ENCODE results near the gene CLN6. TPM values are rescaled to one million over a fixed set of nuclear protein-coding genes. Genes with fewer than 3 reads are reported as not detected.

The CLN6 gene
- total RNA-seq, result 45.3 TPM

DNA sequence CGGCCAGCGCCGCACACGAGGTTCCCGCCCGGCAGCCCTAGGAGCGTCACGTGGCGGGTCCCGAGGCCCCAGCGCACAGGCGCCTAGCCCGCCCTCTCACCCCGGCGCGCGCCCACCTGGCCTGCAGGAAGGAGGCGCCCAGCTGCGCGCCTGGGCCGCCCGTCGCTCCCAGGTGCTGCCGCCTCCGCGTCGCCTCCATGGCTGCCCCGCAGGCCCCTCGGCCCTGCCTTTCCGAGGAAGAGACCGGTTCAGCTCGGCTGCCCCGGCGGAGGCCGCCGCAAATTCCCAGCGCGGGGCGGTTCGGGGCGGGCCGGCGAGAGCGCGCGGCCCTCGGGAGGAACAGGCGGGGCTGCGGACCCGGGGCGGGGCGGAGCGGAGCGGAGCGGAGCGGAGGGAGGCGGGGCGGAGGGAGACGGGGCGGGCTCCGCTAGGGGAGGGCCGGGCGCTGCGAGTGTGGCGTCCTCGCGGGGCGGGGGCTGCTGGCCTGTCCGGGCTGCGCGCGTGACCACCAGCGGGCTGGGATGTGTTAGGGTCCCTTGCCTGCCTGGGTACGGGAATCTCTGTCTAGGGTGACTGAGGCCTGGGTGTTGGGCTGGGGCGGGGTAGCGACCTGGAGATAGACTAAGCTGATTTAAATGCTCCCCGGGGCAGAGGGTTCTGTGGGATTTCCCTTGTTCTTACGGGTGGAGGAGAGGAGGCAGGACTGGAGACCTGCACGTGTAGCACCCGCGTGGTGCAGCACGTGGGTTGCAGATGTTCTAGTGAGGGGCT lies at the start of gene CLN6:
Gene CLN6 (minus strand): TSS at position 343 of the 771 bp plus-strand sequence. CDS start 144 bp downstream, at position 199.
- peak; percentile 80 for DNase-seq (ENCODE audit: low spot score)

DNA sequence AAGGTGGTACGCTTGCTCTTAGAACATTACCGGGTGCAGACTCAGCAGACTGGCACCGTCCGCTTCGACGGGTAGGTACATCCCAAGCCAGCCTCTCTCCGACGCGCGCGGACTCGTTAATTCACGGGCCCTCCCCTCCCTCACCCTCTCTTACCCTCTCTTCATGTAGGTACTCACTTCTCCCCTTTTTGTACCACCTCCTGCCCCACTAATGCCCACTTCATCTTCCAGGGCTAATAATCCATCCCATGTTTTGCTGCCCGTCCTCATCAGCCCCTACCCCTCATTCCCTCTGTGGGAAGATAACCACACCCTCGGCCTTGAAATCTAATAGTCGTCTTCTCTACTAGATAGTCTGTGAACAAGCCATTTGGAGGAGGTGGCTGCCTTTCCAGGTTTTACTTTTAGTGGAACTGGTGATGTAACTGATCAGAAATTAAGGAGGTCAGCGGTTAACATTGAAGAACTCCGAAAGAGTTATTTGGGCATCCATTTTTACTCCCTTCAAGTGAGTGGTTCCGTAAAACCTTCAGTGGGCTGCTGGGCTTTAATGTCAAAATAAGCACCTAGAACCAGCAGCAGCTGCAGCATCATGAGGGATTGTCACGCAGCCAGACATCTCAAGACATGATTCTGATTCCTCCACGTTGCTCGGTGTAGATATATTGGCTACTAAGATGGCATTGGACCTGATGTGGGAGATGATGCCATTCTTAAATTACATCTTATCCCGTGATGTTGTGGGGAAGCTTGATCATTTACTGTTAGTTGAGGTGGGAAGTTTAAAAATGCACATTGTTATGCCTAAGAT lies 49.3 kb upstream of the CLN6 start:
- no peak for DNase-seq (ENCODE audit: low spot score)

DNA sequence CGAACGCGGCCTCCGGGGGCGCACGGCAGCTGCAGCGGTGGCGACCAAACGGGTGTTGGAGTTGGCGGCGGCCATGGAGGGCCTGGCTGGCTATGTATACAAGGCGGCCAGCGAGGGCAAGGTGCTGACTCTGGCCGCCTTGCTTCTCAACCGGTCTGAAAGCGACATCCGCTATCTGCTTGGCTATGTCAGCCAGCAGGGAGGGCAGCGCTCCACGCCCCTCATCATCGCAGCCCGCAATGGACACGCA lies 48.7 kb upstream of the CLN6 start:
- DNase-seq (ENCODE audit: low spot score), result peak; percentile 70

DNA sequence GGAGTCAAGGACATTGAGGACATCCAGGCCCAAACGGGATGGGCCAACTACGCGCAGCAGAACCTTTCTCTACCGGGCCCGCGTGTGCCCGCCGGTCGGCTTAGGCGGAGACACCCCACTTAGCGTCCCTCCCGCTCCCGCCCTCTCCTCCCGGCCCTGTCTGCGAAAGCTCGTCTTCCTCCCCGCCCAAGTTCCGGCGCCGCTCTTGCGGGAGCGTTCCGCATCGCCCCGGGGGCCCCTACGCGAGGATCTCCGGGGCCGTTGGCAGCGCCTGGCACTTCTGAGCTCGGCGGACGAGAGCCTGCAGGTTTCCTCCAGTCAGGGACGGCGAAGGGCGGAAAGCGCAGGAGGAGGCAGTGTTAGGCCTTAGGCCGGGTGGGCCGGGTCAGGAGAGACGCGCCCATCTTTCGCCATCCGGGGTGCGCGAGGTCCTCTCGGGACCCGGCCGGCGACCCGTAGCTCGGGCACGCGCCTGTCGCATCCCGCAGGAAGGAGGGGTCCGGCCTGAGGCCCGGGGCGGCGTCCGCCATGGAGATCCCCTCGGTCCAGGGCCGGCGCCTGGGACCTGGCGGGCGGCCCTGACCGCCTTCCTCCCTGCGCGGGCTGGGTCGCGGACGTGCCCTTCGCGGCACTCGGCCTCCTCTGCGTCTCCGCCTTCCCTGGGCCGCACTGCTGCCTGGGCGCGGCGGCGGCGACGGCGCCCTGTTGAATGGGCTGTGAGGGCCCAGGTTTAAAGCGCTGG lies 48.2 kb upstream of the CLN6 start, which contains the start of gene FEM1B:
Gene FEM1B (plus strand): TSS at position 143 of the 742 bp plus-strand sequence. CDS start 673 bp downstream, outside the sequence.
- DNase-seq (ENCODE audit: low spot score), result peak; percentile 94

DNA sequence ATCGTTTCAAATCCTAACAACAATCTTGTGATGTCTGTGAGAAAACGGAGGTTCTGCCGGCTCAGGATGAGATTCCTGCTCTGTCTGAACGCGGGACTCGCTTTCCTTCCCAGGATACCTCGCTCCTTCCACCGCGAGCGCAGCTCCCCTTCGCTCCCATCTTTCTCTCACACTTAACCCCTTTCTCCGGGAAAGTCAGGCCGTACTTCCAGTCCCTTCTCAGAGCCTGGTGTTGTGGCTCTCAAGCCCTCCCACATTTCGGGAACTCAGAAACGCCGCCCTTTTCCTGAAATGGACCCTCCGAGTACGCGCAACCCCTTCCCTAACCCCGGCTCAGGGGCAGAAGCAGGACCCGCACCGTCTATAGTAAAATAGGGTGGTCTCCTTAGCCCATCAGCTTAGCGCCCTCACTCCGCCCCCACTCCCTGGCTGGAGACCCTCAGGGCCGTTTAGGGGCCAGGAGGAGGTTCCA lies 47.6 kb upstream of the CLN6 start:
- DNase-seq (ENCODE audit: low spot score), result no peak

DNA sequence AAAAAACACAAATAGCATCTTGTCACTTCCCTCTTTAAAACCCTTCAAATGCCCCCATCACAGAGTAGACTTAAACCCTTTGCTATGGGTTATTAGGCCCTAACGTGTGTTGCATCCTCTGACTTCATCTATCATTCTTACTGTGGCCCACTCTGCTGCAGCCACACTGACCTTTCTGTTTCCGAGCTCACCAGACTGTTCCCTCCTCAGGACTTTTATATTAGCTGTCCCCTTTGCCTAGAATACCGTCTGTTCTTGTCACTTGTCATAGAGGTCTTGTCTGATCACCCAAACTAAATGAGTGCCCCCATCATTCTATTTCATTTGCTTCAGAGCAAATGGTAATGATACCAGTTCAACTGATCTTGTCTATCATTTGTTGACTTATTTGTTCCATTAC lies 47.1 kb upstream of the CLN6 start:
- DNase-seq (ENCODE audit: low spot score), result no peak

DNA sequence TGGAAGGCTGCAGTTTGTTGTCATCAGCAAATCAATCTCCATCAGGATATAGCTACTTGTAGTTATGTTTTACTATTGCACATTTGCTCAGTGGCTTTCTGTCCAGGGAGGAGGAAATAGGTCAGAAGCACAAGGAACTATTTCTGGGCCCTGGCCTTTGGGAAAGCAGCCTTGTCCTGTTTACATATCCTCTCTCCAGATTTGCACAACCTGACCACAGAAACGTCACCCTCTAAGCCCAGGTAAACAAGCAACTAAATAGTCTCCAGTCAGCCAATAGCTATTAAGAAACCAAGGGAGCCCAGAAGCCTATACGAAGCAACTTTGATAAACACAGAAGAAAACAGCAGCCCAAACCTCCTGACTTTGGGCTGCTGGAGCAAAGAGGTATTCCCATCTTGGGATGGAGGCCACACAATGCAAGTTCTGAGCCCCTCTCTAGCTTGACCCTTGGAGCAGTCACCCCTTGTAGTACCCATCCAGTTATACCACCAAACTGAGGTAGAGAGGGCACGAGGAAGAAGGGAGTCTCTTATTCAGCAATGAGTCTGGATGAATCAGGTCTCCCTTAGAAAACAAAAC lies 45.7 kb upstream of the CLN6 start:
- DNase-seq (ENCODE audit: low spot score), result no peak

DNA sequence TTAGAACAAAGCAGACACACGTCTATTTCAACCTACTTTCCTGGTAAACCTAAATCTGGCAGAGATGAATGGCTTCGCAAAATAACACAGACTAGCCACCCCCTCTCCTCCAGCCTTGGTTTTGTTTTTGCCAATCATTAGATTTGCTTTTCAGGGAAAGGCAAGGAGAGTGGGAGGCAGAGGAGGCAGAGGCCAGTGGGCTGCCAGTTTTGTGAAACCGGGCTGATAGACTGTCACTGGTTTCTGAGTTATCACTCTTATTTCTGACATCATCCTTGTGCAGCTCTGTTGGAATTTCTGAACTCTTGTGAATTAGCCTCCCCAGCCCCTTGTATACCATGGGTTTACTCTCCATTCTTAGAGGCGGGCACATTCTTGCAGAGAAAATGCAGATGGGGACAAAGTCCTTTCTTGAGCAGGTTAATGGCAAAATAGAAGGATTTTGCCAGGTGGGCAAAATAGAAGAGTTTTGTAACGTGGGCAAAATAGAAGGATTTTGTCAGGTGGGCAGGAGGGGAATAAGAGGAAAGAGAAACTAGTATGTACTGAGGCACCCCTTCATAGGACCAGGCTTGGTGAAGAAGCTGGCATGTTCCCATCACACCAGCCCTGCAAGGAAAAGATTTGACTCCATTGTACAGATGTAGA lies 44.8 kb upstream of the CLN6 start:
- DNase-seq (ENCODE audit: low spot score), result no peak

DNA sequence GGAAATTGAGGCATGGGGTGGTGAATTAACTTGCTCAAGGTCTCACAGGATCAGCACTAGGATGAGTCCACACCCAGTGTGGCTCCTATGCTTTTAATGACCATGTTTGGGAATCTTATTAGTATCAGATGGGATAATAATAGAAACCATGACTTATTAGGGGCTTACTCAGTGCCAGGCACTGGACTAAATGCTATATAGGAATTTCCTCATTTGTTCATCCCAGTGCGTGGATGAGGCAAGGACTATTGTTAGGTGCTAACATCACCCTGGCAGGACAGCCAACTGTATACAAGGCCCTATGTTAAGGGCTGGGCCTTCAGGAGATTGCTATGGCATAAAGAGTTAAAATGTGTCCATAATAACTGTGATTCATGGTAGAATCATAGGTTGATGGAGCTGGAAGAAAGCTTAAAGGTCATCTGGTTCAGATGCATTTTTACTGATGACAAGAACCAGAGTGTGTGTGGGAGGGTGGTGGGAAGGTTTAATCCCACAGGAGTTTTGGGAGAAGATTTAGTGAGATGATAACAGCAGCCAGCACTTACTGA lies 43.3 kb upstream of the CLN6 start:
- no peak for DNase-seq (ENCODE audit: low spot score)

DNA sequence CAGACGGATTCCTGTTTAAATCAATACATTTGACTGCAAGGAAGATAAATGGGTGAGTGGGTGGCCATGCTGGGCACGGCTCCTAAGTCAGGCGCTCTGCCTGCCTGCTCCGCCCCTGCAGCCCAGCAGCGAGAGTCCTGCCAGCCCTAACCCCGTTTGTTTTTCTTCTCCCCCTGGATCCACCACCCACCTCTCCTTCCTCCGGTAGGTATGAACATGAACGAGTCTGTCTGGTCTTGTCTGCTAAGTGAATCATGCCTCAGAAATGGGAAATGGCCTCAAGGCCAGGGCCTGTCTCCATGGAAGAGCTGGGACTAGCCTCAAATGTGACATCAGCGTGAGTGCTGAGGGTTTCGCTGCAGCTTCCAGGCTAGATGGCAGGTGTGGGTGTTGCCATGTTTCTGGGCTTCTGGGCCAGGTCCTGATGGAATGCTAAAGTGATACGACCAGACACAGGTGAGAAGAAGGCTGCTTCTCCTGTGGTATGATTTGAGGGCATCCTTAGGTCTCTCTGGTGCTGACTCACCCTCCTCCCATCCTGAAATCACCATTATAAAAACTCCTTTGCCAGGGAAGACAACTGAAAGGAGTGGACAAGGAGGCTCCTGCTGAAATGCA lies 42.4 kb upstream of the CLN6 start:
- peak; percentile 82 for DNase-seq (ENCODE audit: low spot score)

DNA sequence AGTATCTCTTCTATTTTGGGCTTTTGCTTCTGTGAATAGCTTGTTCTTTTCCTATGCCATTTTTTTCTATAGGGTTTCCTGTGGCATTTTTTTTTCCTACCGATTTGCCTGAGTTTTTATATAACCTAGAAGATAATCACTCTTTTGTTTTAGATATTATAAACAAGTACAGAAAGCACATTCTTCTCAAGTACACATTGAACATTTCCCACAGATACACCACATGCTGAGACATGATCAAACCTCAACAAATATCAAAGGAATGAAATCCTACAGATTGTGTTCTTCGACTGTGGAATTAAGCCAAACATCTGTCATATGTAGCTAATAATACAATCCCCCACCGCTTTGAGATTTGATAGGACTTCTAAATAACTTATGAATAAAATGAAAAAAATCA lies 38.9 kb upstream of the CLN6 start:
- no peak for DNase-seq (ENCODE audit: low spot score)

DNA sequence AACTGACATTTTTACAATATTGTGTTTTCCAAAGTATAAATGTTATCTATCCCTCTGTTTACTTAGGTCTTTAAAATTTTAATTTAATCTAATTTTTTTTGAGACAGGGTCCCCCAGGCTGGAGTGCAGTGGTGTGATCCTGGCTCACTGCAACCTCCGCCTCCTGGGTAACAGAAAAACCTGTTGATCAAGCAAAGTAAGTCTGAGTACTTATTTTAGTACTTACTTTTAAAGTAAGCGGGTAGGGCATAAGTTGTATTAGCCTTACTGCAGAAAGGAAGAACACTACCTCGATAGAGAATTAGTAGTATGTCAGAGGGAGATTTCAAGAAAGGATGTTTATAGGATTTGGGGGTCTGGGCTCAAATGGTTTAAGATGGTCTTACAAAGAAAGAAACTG lies 36.1 kb upstream of the CLN6 start:
- no peak for DNase-seq (ENCODE audit: low spot score)

DNA sequence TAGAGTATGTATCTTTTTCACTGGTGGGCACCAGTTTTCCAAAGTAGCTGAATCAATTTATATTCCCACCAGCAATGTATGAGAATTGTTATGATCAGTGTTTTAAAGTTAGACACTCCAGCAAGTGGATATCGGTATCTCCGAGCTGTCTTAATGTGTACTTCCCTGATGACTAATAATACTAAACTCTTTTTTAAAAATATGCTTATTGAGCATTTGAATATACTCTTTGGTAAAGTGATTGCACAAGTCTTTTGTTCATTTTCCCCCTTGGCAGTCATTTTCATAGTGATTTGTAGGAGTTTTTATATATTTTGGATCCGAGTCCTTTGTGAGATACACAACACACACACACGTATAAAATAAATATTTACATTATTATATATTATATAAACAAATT lies 35.6 kb upstream of the CLN6 start:
- DNase-seq (ENCODE audit: low spot score), result no peak

DNA sequence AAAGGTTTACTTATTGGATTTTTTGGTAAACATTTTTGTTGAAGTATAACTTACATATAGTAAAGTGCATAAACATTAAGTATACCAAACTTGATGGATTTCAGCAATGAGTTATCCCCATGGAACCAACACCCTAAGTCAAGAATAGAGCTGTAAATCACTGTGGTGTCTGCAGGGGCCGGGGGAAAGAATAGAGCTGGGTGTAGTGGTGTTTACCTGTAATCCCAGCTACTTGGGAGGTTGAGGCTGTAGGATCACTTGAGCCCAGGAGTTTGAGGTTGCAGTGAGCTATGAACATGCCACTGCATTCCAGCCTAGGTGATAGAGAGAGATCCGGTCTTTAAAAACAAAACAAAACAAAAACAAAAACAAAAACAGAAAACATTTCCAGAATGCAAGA lies 34.8 kb upstream of the CLN6 start:
- DNase-seq (ENCODE audit: low spot score), result no peak

DNA sequence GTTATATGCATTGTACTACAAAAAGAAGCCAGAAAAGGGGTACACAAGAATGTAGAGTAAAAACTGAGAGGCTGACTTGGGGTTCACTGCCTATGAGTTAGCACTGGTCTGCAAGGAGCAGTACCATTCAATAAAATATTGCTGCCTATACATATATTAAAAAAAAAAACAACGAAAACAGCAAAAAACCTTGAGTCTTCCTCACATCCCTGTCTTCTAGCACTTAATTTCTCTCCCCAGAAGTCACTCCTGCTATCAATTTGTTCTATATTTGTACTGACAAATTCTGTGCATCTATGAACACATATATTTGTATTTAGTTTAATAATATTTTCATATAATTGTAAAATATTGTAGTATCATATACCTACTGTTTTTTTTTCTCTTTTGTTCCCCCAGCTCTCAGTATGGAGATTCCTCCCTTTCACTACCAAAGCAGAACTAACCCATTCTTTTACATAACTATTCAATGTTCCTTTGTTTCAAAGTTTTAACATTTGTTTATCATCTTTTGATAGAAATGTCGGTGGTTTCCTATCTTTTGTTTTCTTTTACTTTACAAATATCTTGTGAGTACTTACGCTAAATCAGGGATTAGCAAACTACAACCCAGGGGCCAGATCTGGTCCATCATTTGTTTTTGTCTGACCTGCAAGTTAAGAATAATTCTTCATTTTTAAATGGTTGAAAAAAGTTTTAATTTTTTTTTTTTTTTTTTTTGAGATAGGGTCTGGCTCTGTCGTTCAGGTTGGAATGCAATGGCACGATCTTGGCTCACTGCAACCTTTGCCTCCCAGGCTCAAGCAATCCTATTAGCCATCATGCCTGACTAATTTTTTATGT lies 33.2 kb upstream of the CLN6 start:
- no peak for DNase-seq (ENCODE audit: low spot score)

DNA sequence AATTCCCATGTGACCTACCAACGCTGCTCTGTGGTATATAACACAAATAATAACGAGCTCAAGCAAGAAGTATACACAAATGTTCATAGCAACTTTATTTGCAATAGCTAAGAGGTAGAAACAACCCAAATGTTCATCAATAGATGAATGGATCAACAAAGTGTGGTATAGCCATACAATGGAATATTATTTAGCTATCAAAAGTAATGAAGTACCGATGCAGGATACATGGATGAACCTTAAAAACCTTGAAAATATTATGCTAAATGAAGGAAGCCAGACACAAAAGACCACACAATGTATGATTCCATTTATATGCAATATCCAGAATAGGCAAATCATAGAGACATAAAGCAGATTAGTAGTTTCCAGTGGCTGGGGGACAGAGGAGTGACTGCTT lies 32.5 kb upstream of the CLN6 start:
- DNase-seq (ENCODE audit: low spot score), result no peak

DNA sequence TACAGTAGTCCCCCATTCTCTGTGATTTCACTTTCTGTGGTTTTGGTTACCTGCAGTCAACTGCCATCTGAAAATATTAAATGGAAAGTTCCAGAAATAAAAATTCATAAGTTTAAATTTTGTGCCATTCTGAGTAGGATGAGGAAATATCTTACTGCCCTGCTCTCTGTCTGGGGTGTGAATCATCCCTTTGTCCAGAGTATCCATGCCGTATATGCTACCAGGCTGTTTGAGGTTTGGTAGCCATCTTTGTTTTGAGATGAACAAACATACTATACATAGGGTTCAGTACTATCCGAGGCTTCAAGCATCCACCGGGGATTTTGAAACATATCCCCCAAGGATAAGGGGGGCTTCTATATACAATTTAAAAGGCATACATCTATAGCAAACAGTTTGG lies 31.7 kb upstream of the CLN6 start:
- DNase-seq (ENCODE audit: low spot score), result no peak

DNA sequence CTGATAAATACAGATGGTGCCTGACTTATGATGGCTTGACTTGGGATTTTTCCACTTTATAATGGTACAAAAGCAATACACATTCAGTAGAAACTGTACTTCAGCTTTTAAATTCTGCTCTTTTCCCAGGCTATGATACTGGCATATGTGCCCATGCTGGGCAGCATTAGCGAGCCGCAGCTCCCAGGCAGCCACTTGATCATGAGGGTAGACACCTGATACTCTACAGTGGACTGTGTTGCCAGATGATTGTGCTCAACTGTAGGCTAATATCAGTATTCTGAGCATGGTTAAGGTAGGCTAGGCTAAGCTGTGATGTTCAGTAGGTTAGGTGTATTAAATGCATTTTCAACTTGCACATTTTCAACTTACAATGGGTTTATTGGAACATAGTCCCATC lies 30.4 kb upstream of the CLN6 start:
- DNase-seq (ENCODE audit: low spot score), result no peak

DNA sequence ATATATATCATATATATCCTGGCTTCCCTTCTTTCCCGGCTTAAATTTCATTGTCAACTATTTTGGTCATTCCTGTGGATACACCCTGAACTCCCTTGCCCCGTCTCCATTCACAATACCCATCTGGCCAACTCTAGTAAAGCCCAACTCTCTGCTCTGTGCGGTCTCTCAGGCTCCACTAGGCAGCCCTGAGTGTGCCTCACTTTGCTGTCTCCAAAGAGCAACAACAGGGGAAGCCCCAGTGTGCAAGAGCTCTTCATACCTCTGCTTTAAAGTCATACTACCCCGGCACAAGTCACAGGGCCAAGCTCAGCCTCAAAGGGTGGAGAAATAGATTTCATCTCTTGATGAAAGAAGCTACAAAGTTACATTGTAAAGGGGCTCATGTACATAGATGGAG lies 29.2 kb upstream of the CLN6 start:
- DNase-seq (ENCODE audit: low spot score), result no peak

Measured in ureter (tissue), 1 donor.